Stimulated activated CD4-positive, alpha-beta T cell treated with anti-CD3 and anti-CD28 coated beads, Interleukin-4, amount 100 ng/mL, for 4 hours (primary cell): ENCODE data around the gene BAIAP2L1.
"Not testable (repeated sequence)": the region's sequence is repeated elsewhere in the genome, so short reads cannot be mapped to it uniquely, and the experiment has no call there.

Source experiments
- DNase-seq, 2 experiments: peaks; one replicate each; pipeline ENCODE4 v3.0.0-alpha.2; 2020

BAIAP2L1 gene, protein sequence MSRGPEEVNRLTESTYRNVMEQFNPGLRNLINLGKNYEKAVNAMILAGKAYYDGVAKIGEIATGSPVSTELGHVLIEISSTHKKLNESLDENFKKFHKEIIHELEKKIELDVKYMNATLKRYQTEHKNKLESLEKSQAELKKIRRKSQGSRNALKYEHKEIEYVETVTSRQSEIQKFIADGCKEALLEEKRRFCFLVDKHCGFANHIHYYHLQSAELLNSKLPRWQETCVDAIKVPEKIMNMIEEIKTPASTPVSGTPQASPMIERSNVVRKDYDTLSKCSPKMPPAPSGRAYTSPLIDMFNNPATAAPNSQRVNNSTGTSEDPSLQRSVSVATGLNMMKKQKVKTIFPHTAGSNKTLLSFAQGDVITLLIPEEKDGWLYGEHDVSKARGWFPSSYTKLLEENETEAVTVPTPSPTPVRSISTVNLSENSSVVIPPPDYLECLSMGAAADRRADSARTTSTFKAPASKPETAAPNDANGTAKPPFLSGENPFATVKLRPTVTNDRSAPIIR

DNA sequence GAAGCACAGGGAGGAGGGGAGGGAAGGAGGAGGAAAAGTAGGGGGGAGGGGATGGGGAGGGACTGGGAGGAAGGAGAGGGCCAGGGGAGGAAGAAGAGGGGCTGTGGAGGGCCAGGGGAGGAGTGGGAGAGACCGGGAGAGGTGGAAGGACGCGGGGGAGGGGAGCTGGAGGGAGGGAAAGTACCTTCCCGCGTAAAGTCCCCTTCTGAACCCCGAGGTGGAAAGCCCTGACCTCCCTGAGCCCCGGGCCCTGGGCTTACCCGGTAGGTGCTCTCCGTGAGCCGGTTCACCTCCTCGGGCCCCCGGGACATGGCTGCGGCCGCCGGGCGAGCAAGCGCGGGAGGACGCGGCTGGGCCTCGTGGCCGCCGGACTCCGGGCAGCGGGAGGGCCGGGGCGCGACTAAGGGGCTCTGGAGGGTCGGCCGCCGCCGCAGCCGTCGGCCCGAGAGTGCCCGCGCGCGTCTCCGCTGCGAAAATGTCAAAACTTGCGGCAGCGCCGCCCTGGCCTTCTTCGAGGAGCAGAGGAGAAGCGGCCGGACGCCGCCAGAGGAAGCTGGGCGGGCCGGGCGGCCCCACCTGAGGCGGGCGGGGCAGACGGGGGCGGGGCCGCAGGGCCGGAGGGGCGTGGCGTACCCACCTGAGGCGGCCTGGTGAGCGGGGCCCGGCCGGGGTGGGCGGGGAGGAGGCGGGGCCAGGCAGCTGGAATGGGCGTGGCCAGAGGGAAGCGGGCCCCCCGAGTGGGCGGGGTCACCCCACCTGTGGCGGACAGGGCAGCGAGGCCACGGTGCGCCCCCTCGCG, at the start of gene BAIAP2L1:
TSS of gene BAIAP2L1 (minus strand) at position 549 of the 799 bp plus-strand sequence. CDS start at position 311, 238 bp downstream.
- DNase-seq = peak; percentile 77

DNA sequence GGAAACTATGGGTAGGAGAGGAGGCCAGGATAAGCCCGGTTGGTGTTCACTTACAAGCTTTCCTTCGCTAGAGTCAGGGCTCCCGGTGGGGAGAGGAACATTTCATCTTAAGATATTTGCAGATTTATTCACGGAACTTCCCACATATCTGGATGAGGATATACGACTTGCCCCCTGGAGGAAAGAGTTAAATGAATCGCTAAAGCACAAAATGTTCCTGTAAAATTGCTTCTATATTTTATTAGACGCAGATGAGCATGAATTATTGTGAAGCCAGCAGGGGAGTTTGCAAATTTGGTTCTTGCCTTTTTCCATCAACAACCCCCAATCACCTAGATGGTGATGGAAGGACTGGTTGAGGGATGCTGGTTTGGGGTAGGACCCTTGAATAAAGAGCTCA, 47.9 kb upstream of the BAIAP2L1 start:
- DNase-seq = no peak

DNA sequence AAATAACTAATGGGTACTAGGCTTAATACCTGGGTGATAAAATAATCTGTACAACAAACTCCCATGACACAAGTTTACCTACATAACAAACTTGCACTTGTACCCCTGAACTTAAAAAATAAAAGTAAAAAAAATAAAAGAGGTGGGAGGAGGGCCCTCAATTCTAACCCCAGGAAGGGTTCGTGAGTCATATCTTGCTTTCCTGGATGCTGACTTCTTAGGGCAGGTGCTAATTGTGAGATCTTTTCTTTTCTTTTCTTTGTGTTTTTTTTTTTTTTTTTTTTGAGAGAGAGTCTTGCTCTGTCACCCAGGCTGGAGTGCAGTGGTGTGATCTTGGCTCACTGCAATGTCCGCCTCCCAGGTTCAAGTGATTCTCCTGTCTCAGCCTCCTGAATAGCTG, 40.1 kb upstream of the BAIAP2L1 start:
- not testable (repeated sequence) for DNase-seq

DNA sequence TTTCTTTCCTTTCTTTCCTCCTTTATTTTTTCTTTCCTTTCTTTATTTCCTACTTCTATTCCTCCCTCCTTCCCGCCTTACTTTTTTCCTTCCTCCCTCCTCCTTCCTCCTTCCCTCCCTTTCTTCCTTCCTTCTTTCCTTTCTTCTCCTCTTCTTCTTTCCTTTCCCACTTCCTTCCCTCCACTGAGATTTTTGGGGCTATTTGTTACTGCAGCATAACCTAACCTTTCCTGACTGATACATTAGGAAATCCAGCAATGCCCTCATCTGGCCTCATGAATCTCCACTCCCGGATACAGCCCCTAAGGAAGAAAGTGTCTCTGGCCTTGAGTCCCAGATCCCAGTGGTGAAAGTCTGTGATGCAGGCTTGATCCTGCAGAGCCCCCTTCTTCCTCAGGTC, 38.6 kb upstream of the BAIAP2L1 start:
- no peak for DNase-seq

DNA sequence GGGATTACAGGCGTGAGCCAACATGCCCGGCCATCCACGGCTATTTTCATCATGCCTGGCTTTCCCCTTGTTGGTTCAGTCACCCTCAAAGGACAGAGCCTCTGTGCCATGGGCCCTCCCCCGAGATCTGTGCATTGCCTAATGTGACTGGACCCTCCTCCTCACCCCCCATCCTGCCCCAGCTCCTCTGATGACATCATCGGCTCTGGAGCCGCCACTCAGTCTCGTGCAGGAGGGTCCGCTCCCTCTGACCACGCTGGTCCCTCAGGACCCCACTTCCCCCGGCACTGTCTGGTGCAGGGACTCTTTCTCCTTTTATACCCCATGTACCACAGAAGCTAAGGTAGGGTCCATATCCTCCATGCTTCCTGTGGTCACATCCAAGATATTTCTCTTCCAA, 33.2 kb upstream of the BAIAP2L1 start:
- DNase-seq = no peak

DNA sequence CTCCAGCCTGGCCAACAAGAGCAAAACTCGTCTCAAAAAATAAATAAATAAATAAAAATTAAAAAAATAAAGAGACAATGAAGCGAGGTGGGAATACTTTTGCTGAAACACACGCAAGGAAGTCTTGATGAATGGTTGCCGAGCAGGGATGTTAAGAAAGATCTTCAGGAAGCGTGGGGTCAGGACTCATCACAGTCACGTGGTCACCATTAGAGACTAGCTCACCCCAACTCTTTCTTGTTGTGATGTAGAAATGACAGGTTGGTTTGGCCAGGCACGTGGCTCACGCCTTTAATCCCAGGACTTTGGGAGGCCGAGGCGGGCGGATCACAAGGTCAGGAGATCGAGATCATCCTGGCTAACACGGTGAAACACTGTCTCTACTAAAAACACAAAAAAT, 28.9 kb upstream of the BAIAP2L1 start:
- no peak for DNase-seq

DNA sequence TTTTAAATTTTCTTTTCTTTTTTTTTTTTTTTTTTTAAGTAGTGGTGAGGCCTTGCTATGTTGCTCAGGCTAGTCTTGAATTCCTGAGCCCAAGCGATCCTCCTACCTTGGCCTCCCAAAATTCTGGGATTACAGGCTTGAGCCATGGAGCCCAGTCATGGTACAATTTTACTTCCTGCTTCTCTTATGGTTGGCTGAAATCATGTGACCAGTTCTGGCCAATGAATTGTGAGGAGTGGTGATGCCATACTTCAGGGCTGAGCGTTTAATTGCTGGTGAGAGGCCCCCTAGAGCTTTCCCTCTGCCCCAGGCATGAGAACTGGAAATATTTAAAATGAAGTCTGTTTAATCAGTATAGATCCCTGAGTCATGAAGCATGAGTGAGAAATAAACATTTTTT, 22.2 kb upstream of the BAIAP2L1 start:
- DNase-seq = no peak

DNA sequence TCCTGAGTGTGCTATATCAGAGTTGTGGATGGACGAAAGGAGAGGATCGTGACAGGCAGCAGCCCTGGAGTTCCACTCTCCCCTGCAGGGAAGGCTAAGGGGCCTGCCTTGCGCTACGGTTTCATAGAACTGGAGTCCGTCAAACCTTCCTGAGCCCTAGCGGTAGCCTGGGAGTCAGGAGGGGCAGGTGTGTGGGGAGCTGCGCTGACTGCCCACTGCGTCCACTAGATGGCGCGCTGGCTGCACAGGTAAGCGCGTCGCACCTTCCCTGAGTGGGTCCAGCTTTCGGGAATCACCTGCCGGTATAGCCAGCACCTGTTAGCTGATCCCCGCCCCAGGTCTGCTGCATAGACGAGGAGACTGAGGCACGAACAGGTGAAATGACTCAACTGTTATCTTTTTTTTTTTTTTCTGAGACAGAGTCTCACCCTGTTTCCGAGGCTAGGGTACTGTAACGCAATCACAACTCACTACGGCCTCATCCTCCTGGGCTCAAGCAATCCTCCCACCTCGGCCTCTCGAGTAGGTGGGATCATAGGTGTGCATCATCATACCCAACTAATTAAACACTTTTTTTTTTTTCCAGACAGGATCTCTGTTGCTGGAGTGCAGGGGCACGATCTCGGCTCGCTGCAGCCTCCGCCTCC, 20.2 kb upstream of the BAIAP2L1 start:
- DNase-seq = peak; percentile 39 to 58

DNA sequence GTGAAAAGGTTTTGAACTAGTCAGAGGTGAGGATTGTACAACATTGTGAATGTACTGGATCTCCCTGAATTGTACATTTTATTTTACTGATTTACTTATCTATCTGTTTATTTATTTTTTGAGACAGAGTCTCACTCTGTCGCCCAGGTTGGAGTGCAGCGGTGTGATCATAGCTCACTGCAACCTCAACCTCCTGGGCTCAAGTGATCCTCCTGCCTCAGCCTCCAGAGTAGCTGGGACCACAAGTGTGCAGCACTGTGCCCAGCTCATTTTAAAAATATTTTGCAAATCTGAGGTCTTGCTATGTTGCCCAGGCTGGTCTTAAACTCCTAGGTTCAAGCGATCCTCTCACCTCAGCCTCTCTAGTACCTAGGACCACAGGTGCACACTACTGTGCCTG, 19.1 kb upstream of the BAIAP2L1 start:
- DNase-seq = not testable (repeated sequence)

DNA sequence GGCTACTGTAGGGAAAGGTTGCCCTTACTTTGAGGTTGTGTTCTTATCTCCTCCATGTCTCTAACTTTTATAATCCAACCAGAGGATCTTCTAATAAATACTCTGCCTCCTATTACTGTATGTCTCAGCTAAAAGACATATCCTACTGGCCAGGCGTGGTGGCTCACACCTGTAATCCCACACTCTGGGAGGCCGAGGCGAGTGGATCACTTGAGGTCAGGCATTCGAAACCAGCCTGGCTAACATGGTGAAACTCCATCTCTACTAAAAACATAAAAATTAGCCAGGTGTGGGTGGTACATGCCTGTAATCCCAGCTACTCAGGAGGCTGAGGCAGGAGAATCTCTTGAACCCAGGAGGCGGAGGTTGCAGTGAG, 18.4 kb upstream of the BAIAP2L1 start:
- DNase-seq = not testable (repeated sequence)

DNA sequence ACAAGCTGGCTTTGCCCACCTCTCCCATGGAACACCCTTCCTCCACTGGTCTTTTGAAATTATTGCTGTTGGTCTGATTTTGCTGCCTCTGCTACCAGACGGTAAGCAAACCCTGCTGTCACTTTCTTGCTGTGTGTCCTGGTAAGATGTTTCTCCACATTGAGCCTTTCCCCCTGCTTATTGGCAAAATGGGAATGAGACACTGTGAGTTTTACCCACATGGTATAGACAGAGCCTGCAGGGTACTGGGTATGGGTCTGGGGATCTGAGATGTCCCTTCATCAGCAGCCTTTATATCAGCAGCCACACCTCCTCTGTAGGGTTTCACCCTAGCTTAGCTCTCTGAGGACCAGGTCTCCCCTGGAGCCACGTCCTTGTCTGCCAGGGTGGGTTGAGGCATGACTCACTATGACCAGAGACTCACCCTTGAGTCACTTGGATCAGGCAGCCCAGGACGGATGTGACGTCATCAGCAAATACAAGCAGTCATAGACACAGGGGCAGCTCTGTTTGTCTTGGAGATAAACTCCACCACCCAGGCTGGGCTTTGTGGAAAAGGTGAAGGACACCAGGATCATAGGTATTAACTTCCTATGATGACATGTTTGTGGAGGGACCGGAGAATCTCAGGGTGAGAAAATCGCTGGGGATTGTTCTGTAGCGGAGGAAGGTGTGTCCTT, 17.9 kb upstream of the BAIAP2L1 start:
- peak in 1 of 2 experiments; percentile 28 for DNase-seq

DNA sequence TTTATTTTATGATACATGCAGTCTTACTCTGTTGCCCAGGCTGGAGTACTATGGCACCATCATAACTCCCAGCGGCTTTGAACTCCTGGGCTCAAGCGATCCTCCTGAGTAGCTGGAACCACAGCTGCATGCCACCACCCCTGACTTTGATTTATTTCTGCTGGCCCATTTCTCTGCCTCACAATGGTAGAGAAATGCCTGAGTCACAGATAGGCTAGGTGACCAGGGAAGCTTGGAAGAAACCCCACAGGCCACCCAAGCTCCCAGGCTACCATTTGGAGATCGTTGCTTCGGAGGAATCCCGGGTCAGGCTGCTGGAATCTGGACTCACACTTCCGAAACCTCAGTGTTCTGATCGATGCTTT, 17.4 kb upstream of the BAIAP2L1 start:
- DNase-seq = no peak

DNA sequence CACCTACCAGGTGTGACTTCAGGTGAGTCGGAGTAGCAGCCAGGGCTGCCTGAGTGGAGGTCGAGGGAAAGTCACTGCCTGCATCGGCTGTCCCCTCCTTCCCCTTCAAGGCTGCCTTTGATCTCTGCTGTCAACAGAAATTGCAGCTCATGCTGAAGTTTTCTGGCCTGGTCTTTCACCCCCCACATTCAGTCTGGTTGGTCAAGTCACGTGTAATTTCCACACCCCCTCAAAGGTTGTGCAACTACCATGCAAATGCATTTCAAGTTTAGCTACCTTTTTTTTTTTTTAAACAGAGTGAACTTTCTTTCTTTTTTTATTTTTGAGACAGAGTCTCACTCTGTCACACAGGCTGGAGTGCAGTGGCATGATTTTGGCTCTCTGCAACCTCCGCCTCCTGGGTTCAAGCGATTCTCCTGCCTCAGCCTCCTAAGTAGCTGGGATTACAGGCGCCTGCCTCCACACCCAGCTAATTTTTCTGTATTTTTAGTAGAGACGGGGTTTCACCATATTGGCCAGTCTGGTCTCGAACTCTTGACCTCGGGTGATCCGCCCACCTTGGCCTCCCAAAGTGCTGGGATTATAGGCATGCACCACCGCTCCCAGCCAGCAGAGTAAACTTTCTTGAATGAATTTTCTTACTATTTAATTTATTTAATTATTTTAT, 16.8 kb upstream of the BAIAP2L1 start:
- DNase-seq = not testable (repeated sequence)

DNA sequence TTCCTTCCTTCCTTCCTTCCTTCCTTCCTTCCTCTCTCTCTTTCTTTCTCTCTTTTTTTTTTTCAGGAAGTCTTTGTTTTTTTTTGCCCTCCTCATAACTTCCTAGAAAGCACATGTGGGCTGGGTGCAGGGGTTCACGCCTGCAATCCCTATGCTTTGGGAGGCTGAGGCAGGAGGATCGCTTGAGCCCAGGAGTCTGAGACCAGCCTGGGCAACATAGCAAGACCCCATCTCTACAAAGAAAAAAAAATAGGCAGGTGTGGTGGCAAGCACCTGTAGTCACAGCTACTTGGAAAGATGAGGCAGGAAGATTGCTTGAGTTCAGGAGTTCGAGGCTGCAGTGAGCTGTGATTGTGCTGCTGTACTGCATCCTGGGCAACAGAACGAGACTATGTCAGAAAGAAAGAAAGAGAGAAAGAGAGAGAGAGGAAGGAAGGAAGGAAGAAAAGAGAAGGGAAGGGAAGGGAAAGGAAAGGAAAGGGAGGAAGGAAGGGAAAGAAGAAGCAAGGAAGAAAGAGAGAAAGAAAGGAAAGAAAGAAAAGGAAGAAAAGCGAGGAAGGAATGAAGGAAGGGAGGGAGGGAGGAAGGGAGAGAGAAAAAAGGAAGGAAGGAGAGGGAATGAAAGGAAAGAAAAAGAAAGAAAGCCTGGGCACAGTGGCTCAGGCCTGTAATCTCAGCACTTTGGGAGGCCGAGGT, 13.5 kb upstream of the BAIAP2L1 start:
- DNase-seq = no peak

DNA sequence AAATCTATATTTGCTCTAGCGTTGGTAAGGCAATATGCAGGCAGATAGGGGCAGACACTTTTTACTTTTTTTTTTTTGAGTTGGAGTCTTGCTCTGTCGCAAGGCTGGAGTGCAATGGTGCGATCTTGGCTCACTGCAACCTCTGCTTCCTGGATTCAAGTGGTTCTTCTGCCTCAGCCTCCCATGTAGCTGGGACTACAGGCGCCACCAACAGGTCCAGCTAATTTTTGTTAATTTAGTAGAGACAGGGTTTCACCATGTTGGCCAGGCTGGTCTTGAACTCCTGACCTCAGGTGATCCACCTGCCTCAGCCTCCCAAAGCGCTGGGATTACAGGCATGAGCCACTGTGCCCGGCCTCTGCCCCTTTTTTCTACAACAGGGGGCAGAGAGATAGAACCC, 12.8 kb upstream of the BAIAP2L1 start:
- DNase-seq = not testable (repeated sequence)

DNA sequence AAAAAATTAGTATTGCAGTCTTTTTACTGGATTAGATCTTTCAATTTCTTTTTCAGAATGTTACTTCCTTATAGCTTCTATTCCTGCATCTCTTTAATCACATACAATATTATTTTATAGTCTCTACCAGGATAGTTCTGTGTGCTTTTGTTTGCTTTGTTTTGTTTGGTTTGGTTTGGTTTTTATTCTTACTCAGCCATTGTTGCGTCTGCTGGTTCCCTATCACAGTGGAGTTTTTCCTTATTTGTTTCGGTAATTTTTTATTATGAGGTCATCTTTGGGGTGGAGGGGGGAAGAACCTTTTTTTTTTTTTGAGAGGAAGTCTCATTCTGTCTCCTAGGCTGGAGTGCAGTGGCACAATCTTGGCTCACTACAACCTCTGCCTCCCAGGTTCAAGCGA, 9.0 kb upstream of the BAIAP2L1 start:
- DNase-seq = no peak

DNA sequence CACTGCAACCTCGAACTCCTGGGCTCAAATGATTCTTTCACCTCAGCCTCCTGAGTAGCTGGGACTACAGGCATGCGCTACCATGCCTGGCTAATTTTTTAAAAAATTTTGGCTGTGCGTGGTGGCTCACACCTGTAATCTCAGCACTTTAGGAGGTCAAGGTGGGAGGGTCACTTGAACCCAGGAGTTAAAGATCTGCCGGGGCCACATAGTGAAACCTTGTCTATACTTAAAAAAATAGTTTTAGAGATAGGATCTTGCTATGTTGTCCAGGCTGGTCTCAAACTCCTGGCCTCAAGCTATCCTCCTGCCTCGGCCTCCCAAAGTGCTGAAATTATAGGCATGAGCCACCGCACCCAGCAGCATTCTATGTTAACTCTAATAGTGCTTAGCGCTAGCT, 7.3 kb upstream of the BAIAP2L1 start:
- not testable (repeated sequence) for DNase-seq

DNA sequence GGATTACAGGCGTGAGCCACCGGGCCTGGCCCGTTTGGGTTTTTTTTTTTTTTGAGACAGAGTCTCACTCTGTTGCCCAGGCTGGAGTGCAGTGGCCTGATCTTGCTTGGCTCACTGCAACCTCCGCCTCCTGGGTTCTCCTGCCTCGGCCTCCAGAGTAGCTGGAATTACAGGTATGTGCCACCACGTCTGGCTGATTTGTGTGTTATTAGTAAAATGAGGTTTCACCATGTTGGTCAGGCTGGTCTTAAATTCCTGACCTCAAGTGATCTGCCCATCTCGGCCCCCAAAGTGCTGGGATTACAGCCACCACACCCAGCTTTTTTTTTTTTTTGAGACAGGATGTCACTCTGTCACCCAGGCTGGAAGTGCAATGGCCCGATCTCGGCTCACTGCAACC, 5.9 kb upstream of the BAIAP2L1 start:
- no peak for DNase-seq

DNA sequence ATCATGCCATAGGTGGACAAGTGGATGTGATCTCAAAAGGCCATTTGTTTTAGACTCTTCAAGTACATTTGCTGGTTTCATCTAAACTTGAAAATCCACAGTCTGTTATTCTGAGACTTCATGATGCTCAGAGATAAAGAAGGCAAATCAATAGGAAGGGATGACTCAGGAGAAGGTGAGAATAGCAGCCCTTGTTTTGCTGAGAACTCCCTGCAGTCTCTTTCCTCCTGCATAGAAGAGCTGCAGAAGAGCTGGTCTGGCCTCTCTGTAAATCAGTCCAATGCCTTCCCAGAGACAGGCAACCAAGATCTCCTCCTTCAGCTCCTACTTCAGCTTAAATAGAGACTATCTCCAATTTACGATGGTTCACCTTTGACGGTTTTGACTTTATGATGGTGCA, 4.0 kb upstream of the BAIAP2L1 start:
- no peak for DNase-seq

DNA sequence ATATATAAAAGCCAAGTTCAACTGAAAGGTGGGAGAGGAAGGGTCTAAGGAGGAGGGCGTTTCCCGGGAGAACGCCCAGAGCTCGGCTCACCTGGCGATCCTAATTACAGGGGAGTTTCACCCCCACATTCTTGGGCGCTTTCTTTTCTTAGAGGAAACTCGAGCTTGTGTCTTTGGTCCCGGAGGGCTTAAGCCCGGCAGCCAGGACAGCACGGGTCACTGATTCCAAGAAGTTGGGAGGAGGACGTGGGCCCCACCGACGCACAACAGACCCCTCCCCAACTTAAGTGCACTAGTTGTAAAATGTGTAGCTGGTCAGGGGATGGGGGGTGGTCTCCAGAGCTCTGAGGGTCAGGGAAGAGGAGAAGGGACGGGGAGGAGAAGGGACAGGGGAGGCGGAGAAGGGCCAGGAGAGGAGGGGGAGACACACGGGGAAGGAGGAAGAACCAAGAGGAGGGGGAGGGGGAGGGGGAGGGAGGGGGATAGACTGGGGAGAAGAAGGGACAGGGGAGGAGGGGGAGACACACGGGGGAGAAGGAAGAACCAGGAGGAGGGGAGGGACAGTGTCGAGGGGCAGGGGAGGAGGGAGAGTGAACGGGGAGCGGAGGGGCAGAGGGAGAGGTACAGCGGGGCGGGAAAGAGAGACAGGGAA, 874 bp downstream of the BAIAP2L1 start:
- DNase-seq = no peak

DNA sequence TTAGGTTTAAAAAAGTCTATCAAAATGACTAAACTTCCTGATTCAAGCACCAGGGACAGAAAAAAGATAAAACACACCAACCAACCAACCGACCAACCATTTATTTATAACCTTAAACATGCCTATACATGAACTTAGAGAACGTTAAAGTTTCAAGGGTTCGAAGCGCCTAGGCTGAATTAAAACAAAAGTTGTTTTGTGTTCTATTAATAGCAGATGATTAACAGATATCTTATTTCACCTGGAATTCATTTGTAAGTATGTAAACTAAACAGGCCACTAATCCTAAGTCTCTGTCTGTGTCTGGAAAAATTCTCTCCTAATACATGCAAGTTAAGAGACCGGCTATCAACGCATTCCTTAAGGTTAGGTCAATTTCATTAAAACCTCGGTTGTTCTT, 1.4 kb downstream of the BAIAP2L1 start:
- no peak for DNase-seq
